RPMI8226 (cell line): ENCODE data around the gene MACROD2.

Source experiments
- DNase-seq: peaks from one replicate; pipeline ENCODE4 v3.0.0-alpha.2; 2015

The MACROD2 gene

DNA sequence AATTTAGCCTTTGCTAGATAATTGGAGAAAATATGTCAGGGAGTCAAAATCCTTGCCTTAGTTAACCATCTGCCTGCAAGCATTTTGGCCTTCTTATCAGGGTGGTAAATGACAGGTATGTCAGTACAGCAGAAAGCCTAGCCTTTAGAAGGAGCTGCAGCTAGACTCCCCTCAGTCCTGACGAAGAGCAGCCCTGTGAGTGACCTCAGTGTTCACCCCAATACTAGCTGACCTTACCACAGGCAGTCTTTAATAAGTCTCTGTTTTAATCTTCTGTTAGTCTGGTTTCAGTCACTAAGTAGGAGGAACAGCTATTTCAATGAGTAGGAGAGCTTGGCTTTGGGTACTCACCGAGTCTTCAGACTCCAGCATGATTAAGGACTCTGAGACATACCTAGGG lies 682.1 kb downstream of the MACROD2 start:
- no peak for DNase-seq

DNA sequence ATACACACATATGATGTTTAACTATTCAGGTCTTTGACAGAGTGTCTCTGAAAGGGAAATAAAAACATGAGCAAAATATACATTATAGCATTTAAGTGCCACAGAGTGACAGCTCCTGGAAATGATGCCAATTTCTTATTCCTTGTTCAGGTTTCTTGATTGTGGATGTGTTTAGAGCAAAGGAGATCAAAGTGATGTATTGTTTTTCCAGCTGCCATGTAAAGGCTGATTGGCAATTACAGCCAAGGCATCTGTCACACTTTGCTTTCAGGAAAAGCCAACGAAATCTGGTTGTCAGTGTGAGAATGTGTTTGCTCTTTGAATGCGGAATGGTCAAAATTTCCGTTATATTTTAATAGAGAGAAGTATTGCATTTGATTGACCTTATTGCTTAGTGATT lies 689.9 kb downstream of the MACROD2 start:
- DNase-seq = no peak

DNA sequence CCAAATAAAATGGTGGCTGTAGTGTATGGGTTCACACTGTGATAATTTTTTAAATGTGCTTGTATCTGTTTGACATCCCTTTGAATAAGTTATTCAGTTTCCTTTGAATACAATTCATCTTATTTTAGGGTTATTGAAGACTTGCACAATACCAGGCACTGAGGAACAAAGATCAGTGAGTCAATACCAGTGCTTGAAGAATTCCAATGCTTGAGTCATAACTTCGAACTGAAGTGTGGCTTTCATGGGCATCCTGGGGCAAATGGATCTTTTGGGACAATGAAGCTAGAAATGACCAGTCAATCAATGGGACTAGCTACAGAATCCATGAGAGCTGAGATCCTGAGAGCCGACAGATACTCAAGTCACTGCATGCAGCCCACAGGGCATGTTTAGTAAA lies 692.0 kb downstream of the MACROD2 start:
- no peak for DNase-seq

DNA sequence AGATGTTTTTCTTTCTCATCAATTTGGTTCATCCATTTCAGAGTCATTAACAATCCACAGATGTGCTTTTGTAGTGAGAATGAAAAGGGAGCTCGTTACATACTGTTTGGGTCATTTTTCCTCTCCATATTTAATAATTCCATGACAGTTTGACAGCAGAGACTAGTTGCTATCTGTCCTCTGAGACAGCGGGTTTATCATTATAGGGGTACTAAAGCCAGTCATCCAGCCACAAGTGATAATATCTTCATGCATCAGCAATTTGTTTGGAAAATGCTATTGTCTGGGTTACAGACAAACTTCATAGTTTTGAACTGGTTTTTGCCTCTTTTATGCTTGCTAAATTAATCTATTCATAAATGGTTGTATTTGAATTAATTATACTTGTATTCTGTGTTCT lies 692.7 kb downstream of the MACROD2 start:
- no peak for DNase-seq

DNA sequence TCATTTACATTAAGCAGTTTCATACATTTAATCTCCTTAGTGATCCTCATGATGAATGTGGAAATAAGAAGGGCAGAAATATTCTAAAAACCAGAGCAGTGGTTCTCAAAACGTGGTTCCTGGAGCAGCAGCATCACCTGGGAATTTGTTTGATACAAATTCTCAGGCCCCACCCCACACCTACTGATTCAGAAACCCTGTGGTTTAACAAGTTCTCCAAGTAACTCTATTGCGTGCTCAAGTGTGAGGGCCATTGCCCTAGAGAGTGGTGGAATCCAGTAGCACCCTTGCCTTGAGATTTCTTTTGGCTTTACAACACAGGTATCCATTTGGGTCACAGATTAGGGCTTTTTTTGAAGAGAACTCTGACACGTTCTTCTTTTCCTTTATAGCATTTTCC lies 696.7 kb downstream of the MACROD2 start:
- no peak for DNase-seq

DNA sequence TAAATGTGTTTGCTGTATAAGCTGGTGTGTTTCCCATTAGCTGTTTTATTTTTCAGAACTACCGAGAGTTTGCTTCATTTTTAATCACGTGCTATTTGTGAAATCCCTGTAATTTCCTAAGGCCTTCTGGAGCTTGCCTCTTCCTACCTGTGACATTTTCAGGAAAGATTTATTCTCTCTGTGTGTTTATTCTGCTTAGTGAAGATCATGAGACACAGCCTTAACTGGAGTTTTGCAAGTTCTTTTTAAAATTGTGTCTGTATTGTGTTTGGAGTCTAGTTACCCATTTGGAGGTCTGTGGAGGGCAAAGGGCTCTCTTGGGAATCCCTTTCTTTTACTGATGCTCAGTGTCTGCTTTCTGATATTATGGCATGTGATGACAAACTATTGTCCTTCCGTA lies 701.2 kb downstream of the MACROD2 start:
- no peak for DNase-seq

DNA sequence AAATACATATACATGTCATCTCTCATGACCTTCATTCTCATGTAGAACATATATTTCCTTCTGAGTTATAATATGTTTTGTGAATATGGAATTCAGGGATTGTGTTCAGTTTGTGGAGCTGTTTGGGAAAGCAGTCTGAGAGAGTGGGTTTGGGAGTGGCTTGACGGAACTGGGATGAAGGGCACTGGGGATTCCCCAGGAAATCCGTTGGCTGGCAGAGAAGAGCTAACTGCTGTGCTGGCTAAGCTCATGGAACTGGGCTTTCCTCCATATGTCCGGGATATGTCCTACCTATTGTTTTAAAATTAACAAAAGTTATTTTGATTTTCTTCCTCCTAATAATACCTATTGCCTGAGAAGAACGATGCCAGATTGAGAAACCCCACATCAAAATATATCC lies 701.6 kb downstream of the MACROD2 start:
- DNase-seq = no peak

DNA sequence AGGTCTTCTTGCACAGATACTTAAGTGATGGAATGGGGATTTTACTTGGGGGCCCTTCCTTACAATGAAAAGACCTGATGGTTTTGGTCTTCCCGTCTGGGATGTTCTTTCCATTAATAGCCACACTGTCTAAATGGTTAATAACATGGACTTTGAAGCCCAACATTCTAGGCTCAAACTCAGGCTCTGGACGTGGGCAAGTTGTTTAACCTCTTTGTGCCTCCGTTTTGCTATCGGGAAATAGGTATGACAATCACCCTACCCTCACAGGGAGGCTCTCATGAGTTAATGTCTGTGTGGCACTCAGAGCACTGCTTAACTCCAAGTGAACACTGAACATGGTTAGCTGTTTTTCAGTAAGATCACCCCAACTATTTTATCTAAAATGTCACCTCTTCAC lies 702.8 kb downstream of the MACROD2 start:
- no peak for DNase-seq

DNA sequence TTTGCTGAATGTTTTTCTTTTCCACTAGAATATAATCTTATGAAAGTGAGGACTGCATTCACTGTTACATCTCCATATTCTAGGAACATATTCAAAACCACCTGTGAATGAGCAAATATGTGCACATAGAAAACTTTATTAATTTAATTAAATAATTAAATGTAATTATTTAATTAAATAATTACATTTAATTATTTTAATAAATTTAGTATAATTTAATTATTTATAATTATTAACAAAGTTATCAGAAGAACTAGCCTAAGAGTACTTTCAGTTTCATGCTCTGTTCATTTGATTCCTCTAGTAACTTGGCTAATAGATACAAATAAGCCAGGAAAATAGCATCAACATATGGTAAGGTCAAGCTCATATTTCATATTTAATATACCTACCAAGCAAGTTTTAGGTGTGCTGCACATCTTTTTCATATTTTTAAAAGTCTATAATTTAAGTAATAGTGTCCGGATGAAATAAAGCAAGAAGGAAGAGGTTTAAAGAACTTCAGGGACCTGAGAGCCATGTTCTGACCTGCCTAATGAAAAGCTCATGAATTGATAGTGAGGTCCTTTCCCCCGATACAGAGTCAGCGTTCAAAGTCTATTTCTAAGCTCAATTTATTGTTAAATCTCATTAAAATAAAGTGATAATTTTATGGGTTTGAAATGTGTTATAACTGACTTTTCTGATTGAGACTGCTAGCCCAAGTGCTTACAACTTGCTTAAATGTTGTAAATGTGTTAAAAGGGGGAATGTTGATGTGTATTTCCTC lies 703.5 kb downstream of the MACROD2 start:
- DNase-seq = no peak

DNA sequence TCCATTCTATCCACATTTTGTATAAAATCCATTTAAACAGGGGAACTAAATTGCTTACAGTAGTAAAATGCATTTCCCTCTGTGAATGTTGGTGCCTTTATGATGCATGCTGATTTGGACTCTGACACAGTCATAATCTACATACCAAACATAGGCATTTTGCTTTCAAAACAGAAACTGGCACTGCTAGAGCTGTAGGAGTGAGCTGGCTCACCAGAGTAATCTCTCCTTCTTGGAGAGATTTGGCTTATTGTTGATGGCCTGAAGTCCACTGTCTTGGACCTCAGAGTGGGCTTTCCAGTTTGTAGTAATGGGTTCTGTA lies 705.3 kb downstream of the MACROD2 start:
- peak; percentile 48 for DNase-seq

DNA sequence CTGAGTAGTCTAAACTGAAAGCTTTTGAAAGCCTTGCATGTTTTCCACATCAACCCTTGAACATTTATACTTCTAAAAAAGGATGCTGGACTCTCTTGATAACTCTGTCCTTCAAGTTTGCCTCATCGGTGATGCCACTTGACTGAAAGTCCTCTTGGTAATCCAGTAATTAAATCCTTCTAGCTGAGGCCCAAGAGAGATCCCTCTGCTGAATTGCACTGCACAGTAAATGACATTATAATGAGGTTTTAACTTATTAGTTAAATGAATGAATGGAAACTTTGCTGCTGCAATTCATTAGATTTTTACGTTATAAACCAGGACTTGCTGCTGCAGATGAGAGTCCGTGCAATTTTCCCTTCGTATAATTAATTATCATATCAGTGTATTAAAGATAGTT lies 706.0 kb downstream of the MACROD2 start:
- no peak for DNase-seq

DNA sequence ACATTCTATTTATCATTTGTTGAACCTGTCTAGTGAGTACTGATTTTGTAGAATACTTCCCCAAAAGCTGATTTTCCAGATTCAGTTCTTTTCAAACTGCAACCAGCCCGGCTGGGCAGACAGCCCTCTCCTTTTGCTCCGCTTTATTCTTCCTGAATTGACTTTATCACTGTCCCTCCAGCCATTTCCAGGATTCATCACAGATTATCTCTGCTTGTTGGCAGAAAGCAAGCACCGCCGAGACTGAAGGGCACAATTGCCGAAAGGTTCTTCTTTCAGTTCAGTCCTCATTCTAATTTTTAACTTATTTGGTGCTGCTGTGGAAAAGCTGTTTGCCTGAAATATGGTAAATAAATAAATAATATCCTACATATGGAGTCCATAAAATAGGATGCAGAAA lies 711.2 kb downstream of the MACROD2 start:
- no peak for DNase-seq

DNA sequence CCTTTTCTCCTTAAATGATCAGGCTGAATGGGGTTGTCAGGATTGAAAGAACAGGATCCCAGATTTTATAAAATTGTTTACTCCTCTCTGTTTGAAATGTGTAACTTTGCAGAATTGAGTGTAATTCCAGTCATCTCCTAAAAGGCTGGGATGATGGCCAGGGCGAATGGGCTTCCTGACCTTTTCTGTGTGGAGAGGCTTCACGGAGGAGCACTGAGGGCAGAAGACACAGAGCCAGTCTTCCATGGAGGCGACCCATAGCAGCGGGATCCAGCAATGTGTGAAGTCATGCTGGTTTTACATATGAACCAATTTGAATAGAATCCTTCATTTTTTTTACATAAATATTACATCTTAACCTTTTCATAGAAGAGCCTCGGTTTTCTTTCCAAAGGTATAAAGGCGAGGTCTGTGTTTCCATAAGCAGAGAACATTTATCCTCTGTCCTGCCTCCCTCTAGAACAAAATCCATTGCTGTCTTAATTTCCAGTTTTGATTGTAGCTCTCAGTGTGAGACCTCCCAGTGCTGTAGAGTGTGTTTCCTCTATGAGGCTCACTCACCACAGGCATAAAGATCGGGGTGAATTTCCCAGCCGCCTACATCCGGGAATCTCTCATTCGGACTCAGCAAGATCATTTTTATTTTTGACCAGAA lies 711.8 kb downstream of the MACROD2 start:
- DNase-seq = no peak

DNA sequence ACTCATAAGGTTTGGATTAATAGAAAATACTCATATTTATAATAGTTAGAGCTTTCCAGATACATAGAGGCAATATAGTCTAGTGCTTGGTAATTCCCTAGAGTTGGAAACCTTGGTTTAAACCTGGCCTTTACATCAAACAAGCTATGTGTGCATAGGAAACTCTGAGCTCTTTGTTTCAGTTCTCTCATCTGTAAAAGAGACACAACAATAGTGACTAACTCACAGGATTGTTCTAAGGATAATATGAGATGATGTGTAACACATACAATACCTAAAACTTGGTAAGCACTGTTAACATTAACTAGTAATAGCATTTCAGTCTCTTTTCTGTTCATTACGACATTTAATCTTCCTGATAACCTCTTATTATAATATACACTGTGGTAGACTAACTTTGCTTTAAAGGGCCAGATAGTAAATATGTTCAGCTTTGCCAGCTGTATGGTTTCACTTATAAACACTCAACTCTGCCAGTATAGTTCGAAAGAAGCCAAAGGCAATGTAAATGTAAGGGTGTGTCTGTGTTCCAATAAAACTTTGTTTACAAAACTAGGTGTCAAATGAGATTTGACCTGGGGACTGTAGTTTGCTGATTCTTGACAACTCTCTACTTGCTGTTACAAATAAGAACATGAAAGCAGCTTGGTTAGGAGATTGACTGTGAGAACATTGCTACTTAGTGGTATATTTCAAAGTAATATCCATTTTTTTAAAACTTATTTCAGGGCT lies 712.7 kb downstream of the MACROD2 start:
- DNase-seq = no peak

DNA sequence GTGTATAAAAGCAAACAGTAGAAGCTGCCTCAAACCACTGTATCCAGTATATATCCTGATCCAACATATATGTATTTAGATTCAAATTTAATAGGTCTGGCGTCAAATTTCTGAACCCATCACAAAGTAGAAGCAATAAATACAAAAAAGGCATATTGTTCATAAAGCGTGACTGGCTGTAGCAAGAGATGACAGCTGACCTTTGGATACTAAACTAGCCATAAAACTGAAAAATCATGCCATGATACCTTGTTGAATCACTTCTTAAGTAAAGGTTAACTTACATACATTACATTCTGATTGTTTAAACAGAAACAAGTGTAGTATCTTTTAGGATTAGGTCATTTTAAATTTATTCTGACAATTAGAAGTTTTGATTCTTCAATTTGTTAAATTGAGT lies 714.1 kb downstream of the MACROD2 start:
- DNase-seq = no peak

DNA sequence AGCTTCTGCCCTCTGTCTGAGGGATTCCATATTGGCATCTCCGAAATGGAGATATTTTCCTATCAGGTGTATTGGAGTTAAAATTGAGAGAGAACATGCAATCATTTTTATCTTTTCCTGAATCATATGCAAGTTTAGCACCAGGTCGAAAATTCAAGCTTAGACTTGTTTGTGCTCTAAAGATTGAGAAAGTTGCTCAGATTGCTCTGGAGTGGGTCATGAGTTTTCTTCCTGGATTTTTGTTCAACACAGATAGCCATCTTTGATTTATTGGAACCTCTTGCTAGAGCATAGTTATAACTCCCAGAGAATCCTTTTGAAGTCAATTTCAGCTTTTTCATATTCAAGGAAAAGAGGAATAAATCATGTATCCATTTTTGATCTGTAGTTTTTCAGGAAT lies 715.6 kb downstream of the MACROD2 start:
- DNase-seq = no peak

DNA sequence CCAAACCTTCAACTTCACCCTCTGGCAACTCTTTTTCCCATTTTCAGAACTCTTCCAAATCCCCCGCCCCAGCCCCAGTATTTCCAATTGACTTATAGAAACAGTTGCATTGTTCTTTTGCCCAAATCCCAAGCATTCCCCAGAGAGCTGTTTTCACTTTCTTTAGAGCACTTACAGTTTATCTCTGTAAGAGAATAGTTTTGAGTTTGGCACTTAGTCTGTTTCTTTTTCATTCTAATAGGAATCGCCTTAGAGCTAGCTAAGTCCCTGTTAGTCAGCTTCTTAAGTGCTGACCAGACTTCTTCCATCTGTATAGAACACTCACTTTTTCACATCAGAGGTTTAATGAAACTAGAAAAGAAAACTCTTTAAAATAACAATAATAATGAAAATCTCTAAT lies 716.3 kb downstream of the MACROD2 start:
- no peak for DNase-seq

DNA sequence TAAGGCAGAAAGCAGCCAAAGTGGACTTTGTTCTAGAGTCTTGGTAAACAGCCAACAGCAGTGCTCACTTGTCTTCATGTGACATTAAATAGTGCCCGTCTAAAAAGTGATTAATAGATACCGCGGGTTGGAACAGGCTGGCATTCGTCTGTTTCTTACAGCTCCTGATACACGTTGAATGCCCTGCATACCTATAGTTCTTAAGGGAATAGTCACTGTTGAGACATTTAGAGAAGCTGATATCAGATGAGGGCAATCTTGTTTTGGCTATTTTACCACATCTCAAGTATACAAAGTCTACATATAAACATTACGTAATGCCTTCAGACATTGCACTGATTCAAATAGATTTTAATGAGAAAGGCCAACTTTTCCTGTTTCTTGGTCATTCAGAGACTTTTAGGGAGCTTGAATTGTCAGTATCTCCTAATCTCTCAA lies 717.0 kb downstream of the MACROD2 start:
- DNase-seq = no peak

DNA sequence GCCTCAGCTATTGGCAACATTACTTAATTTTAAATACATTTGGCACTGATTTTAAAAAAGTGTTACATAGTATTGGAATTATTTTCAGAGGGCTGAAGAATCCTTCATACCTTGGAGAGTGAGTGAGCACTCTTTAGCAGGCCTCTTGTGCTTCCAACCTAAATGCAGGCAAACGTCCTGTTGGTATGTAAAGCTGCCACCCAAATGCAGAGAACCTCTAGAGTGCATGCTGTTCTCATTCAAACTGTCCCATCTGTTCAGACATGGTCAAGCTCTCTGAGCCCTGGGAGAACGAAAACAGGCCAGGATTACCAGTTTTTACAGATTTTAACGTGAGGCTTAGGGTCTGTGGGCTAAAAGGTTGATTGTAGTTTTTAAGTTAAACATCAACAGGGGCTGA lies 720.1 kb downstream of the MACROD2 start:
- no peak for DNase-seq

DNA sequence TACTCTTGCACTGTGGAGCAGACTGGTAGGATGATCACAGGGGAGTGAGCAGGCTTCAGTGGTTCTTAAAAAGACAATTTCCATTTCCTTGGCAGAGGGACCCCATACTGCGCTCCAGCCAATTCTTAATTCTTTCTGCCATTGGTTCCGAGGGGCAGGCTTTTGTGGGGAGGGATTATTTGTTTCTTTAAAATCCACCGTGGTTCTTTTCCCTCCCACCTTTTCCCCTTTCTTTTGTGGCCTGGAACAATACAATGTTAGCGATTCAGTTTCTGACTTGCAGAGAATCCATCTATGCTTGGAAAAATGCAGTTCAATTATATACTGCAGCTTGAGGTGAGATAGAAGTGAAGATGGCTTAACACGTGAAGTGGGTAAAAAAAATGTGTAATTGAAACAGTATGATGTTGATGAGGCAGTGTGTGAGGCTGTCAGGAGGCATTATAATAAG lies 721.1 kb downstream of the MACROD2 start:
- no peak for DNase-seq

DNA sequence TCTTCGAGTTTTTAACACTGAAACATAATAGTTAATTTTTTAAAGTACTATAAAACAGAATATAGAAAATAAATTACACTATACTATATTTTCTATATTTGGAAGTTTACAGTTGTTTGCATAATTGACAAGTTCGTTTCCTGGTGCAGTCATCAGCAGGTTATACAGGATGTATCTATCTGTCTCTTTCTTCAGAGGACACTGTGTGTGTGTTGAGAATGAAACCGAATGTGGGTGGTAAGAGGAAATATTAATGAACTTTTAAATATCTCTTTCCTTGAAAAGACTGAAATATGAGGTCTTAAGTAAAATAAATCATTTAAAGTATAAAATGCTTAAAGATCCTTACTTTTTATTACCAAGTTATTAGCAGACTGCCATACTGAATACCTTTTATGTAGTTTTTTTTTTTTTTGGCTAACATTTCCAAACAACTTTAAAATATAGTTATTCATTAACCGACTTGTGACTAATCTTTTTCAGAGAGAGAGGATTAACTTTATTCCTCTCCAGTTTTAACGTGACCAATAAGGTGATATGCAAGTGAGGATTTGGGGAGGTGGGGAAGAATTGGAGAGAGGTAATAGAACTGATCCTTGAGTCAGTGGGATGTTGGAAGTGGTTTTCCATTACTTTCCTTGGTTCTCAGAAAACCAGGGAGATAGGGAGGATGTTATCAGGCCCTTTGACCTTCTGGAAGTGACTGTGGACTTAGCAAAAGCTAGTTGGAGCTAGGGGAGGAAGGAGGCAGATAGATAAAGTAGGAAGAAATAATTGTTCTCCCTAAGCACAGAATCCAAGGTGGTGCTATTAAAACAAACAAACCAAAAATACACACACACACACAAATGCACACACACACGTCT lies 722.1 kb downstream of the MACROD2 start:
- DNase-seq = no peak

DNA sequence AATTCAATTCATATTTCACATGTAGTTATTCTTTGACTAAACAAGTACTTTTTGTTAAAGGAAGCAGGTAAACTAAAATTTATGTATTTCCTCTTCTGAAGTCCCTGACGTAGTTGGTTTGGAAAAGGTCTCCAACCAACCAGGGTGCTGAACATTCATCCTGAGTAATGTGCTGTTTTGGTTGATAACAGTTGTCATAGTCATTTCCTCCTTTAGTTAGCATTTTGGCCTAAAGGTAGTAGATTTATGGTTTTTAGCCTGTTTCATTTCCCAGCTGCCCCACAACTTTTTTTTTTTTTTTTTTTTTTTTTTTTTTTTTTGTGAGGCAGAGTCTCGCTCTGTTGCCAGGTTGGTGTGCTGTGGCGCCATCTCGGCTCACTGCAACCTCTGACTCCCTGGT lies 724.9 kb downstream of the MACROD2 start:
- DNase-seq = no peak

DNA sequence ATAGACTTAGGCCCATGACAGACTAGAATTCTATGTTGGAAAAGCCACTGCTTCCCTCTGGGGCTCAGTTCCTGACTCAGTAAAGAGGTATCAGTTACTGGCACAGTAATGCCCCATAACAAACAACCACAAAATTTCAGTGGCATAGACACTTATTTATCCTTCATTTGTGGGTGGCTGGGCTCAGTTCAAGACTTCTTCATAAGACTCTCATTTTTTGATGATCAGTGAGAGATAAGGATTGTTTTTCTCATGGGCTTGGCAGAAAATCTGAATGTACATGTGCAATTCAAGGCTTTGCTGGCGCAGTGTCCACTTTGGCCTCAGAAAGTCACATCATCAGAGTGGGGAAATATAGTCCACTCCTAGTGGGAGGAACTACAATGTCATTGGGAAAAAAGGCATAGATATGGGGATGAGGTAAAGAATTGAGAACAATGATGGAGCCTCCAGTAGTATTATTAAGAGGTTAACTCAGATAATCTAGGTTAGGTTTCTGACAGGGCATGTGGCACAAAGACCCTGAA lies 726.7 kb downstream of the MACROD2 start:
- DNase-seq = no peak
